NCI-H2107 treated with DMSO at 0.1 percent for 48 hours (cell line): ENCODE results near the gene ADM2.
"Not testable (repeated sequence)": the region's sequence is repeated elsewhere in the genome, so short reads cannot be mapped to it uniquely, and the experiment has no call there.

Experiments
- DNase-seq: peaks from one replicate; lab custom pipeline; 2025; ENCODE audit not compliant: unreplicated experiment; lab: John Stamatoyannopoulos, UW

The ADM2 gene

GRCh38 chr22:50481440-50482106 is at the start of gene ADM2:
ADM2 (plus strand) TSS chr22:50481543; CDS start chr22:50481848, 305 bp downstream.
- no peak for DNase-seq

GRCh38 chr22:50432131-50432876 is 49.0 kb upstream of the ADM2 start:
- no peak for DNase-seq

- not testable (repeated sequence) for DNase-seq
These were observed 48.3 kb upstream of the ADM2 start for GRCh38 chr22:50432877-50433510.

GRCh38 chr22:50434849-50435248 is 46.5 kb upstream of the ADM2 start:
- DNase-seq = no peak

DNA sequence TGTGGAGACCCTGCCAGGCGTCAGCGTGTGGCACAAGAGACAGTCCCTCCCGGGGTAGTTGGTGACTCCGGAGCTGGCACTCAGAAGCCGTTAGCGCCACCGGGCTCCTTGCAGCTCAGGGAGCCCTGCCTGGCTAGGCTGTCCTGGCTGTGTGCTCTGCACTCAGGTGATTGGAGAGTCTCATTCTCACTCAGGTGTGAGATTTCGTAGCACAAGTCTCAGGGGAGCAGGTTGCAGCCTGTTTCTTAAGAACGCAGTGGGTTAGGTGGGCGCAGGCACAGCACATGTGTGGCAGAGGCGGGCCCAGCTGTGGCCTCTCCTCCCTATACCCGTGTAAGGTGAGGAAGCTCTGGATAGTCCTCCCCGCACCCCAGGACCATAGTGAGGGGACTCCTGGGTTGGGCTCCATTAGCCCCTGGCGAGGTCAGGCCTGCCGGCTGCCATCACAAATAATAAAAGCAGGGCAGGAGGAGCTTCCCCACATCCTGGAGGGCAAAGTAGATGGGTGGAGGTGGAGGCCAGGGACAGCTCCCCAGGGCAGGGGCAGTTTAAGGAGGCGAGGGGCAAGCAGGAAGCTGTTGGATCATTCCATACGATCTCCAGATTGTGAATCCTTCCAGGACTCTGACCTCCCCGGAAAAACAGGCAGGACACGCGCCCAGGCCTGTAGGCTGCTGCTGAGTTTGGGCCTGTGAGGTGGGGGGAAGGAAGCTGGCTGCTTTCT is 45.9 kb upstream of the ADM2 start:
- no peak for DNase-seq

- no peak for DNase-seq
These were observed 45.1 kb upstream of the ADM2 start for GRCh38 chr22:50436015-50436830.

DNA sequence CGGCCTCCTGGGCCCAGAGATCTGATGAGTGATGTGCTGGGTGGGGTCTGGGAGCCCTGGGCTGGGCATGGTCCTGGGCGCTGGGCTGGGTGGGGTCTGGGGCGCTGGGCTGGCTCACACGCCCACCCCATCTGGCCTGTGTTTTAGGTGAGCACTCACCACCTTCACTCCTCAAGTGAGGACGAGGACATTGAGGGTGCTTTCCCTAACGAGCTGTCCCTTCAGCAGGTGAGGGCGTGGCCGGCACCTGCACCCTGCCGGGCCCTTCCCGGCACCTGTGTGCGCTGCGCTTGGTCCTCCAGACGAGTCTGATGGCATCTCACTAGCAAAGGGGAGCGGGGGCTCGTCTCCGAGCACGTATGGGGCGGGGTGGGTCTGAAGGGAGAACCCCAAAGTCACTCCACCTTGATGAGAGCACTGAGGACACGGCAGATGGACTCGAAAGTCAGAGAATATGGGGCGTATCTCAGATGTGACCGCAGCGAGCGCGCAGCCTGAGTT is 44.5 kb upstream of the ADM2 start:
- DNase-seq = no peak

DNA sequence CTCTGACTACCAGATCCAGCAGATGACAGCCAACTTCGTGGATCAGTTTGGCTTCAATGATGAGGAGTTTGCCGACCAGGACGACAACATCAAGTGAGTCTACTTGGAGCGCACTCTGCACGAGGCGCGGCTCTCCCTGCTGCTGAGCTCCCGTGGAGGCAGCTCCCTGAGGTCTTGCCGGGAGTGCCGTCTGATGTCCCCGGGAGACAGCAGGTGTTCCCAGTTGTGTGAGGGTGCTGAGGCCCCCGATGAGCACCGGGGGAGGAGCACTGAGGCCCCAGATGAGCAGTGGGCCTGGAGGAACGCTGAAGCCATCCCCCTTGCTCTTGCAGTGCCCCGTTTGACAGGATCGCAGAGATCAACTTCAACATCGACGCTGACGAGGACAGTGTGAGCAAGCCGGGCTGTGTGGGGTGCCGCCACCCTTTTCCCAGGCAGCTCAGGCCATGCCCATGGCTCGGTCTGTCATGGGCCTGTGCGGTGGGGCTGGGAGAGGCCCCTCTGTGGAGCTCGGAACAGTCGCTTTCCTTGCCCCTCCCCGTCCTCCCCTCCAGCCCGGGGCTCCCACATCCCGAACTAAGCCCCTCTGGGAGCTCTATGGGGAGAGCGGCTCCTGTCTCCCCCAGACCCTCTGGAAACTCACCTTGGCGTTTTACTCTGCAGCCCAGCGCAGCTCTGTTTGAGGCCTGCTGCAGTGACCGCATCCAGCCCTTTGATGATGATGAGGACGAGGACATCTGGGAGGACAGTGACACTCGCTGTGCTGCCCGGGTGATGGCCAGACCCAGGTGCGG is 43.6 kb upstream of the ADM2 start:
- DNase-seq = no peak

DNA sequence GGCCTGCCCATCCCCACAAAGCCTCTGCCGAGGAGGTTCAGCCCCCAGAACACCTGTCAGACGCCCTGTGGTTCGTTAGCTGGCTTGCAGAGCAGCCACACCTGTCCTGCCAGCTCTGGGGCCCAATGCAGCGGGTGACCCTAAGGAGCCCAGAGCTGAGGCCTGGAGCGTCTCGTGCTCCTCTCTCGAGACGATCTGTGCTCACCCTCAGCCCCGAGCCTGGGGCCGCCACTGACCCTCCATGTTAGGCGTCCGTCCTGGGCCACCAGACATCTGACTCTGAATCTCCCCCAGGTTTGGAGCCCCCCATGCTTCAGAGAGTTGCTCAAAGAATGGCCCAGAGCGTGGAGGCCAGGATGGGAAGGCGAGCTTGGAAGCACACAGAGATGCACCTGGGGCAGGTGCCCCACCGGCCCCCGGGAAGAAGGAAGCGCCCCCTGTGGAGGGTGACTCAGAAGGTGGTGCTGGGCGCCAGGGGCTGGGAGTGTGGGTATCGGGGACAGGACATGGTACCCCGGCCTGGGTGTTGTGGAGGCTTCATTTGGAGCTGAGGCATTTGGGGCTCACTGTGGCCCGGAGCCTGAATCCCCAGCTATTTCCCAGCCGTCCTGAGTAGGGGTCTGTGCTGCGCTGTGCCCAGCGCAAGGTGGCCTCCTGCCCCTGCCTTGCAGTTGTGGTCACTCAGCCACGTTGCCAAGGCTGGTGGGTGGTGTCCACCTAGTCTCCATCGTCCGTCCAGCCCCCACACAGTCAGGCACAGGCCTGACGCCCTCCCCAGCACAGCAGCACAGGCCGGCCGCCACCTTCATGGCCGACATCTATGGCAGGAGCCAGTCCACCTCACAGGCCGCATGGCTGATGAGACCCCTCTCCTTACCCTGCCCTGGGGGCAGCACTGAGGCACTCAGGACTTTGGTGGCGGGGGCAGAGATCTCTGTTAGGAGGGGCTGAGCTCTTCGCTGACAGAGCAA is 42.8 kb upstream of the ADM2 start:
- DNase-seq = no peak

- DNase-seq = no peak
These were observed 42.0 kb upstream of the ADM2 start for GRCh38 chr22:50439314-50439870.

- DNase-seq = no peak
These were observed 41.4 kb upstream of the ADM2 start for GRCh38 chr22:50439871-50440331.

- DNase-seq = no peak
These were observed 40.6 kb upstream of the ADM2 start for GRCh38 chr22:50440544-50441249.

GRCh38 chr22:50441428-50441993 is 39.8 kb upstream of the ADM2 start:
- DNase-seq = no peak

GRCh38 chr22:50443197-50443596 is 38.1 kb upstream of the ADM2 start:
- no peak for DNase-seq

DNA sequence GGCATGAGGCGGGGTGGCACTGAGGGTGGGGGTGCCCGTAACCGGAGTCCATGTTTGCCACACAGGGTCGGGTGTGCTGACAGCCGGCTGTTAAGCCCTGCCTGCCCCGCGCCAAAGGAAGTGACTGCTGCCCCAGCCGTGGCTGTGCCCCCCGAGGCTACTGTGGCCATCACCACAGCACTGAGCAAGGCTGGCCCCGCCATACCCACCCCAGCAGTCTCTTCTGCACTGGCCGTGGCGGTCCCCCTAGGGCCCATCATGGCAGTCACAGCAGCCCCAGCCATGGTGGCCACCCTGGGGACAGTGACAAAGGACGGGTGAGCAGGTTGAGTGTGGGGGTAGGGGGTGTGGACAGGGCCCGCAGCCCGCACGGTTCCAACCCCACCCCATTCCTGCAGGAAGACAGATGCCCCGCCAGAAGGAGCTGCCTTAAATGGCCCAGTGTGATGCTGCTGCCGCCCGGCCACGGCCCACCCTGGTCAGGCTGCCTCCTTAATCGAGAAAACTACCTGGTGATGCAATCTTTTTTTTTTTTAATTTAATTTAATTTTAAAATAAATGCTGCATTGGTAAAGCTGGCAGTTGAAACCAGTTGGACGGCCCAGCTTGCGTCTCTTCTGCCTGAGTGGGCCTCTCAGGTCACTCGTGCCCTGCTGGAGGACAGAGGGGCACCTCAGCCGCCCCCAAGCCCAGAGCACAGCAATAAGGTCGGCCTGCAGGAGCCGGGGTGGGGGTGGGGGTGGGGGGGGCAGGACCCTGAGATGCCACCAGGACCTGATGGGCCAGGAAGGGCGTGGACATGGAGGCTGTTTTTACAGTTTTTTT is 37.3 kb upstream of the ADM2 start:
- DNase-seq = no peak

GRCh38 chr22:50444663-50445062 is 36.7 kb upstream of the ADM2 start:
- DNase-seq = no peak
